ENCODE results near the gene PSMB9. TPM values are rescaled to one million over a fixed set of nuclear protein-coding genes. Genes with fewer than 3 reads are reported as not detected.
A peak's percentile ranks its signal among the peaks of the same experiment; 100 is the strongest.

The PSMB9 gene
- total and polyA plus RNA-seq, 2 experiments from 2014 or later = 2.8 to 5.5 TPM

- TF ChIP-seq ZNF462 (CRISPR knock-in tag; IDR thresholded peaks at IDR 0.05) (no peak), POLR2AphosphoS5 (IDR thresholded peaks at IDR 0.05; ENCODE audit: low read depth) (peak; percentile 79; the same call in 1 of the 2 replicates)
Measured at GRCh38 chr6:32843979-32844838, 9.8 kb upstream of the PSMB9 start, which contains the start of gene PSMB8 (continued).

GRCh38 chr6:32844839-32845383 is 9.1 kb upstream of the PSMB9 start:
- DNase-seq (ENCODE audit: low spot score) = no peak
- Histone ChIP-seq H3K27me3 (ENCODE audit: insufficient read depth) (peaks cover 15% of the 10 kb centered on the region), H4K20me1 (replicated peaks; ENCODE audit: insufficient read depth) (no peaks in the 10 kb centered on the region), H2AFZ (no peak overlapping the region), H3F3A (replicated peaks; ENCODE audit: low read depth) (no peaks in the 10 kb centered on the region), H3K4me2 (peak overlapping the region; percentile 56), H3K27ac (ENCODE audit: low read depth) (no peak overlapping the region), H3K4me1 (ENCODE audit: insufficient read depth) (peaks cover 7% of the 10 kb centered on the region), H3K9me2 (ENCODE audit: insufficient read depth) (no peaks in the 10 kb centered on the region), H3K79me2 (replicated peaks; ENCODE audit: insufficient read depth) (no peaks in the 10 kb centered on the region), H3K36me3 (ENCODE audit: insufficient read depth) (peaks cover 6% of the 10 kb centered on the region; the same call in 1 of the 2 replicates), H3K4me3 (peak overlapping the region; percentile 98; the same call in 1 of the 2 replicates)
- Mint-ChIP-seq H3K27me3 (ENCODE audit: insufficient read depth, low read depth, poor library complexity) (peaks cover 15% of the 10 kb centered on the region), H3K36me3 (ENCODE audit: low read depth) (peaks cover 27% of the 10 kb centered on the region; the same call in 2 of the 3 replicates), H3K27ac (peak overlapping the region; percentile 87), H3K4me3 (peak overlapping the region; percentile 92), H3K4me1 (peaks cover 13% of the 10 kb centered on the region), H3K9me3 (no peaks in the 10 kb centered on the region)
- no peak for ATAC-seq
- TF ChIP-seq POLR2AphosphoS5 (IDR thresholded peaks at IDR 0.05; ENCODE audit: low read depth) (peak; percentile 77), ZNF462 (CRISPR knock-in tag; IDR thresholded peaks at IDR 0.05) (no peak)
